H1 (cell line): Measurements from ENCODE around the gene MICU1. TPM values are rescaled to one million over a fixed set of nuclear protein-coding genes. Genes with fewer than 3 reads are reported as not detected.

Experiments
- CTCF ChIA-PET: fragments of 300-600 bp; sonication (Branson Sonifier 250); formaldehyde crosslinking; loops from one replicate; lab custom pipeline; 2021; ENCODE audit not compliant: partially characterized antibody; lab: Charles Lee
- POLR2A ChIA-PET: fragments of 300-600 bp; sonication (Branson Sonifier 250); formaldehyde crosslinking; loops from one replicate; lab custom pipeline; 2021; ENCODE audit warnings: inconsistent platforms; ENCODE audit not compliant: partially characterized antibody; lab: Charles Lee
- DNase-seq, 2 experiments: peaks; one replicate each; pipeline versions ENCODE4 v3.0.0 to v3.0.0-alpha.2; 2010 to 2022; ENCODE audit warnings: low spot score in 2 of 2, low read depth in 1 of 2, mixed read lengths in 1 of 2
- FAIRE-seq: peaks from 2 replicates; lab custom pipeline; 2011; peaks lifted over from hg19 to GRCh38; lab: Jason Lieb, UNC
- H2AFZ ChIP-seq: 2 replicates; pipeline ENCODE4 v1.8.1; 2012; ENCODE audit warnings: low read length, inconsistent platforms
- H2AK5ac ChIP-seq: 2 replicates; pipeline ENCODE4 v1.6.1; 2013; ENCODE audit warnings: low read depth, low read length
- H2BK120ac ChIP-seq: replicated peaks from 2 replicates; pipeline ENCODE3; 2013; ENCODE audit warnings: low read depth, low read length, inconsistent platforms
- H2BK12ac ChIP-seq: 2 replicates; pipeline ENCODE4 v1.6.1; 2013; ENCODE audit warnings: low read depth, low read length
- H2BK15ac ChIP-seq: 2 replicates; pipeline ENCODE4 v1.6.1; 2013; ENCODE audit warnings: low read length
- H2BK20ac ChIP-seq: 2 replicates; pipeline ENCODE4 v1.6.1; 2013; ENCODE audit warnings: low read length
- H2BK5ac ChIP-seq: 2 replicates; pipeline ENCODE4 v1.6.1; 2013; ENCODE audit warnings: low read depth, low read length
- H3K14ac ChIP-seq: 2 replicates; pipeline ENCODE4 v1.6.1; 2013; ENCODE audit warnings: inconsistent platforms; ENCODE audit not compliant: insufficient read length
- H3K18ac ChIP-seq: 2 replicates; pipeline ENCODE4 v1.6.1; 2013; ENCODE audit warnings: low read length; ENCODE audit errors: extremely low read depth
- H3K23ac ChIP-seq: 2 replicates; pipeline ENCODE4 v1.6.1; 2013; ENCODE audit warnings: inconsistent platforms; ENCODE audit not compliant: insufficient read length
- H3K23me2 ChIP-seq: 2 replicates; pipeline ENCODE4 v1.6.1; 2013; ENCODE audit warnings: low read depth, low read length
- H3K27ac ChIP-seq: 2 replicates; pipeline ENCODE4 v1.6.1; 2011; ENCODE audit warnings: low read depth, low read length, inconsistent platforms
- H3K27me3 ChIP-seq, 4 experiments: replicated peaks in 1 of 4; 1 replicate in 1 of 4; 2 replicates in 3 of 4; pipeline versions ENCODE4 v1.6.1 to v1.8.1; 2011 to 2013; ENCODE audit warnings: low read length in 3 of 4, mild to moderate bottlenecking in 3 of 4, inconsistent platforms in 2 of 4, mixed read lengths in 2 of 4, moderate library complexity in 1 of 4; ENCODE audit not compliant: control insufficient read depth in 3 of 4, insufficient read depth in 3 of 4; ENCODE audit errors: extremely low read depth in 1 of 4
- H3K36me3 ChIP-seq, 4 experiments: 2 replicates each; pipeline versions ENCODE4 v1.6.1 to v1.8.1; 2011 to 2013; ENCODE audit warnings: mild to moderate bottlenecking in 4 of 4, low read length in 3 of 4, moderate library complexity in 2 of 4, control low read depth in 1 of 4, inconsistent platforms in 1 of 4; ENCODE audit not compliant: insufficient read depth in 4 of 4, control insufficient read depth in 2 of 4
- H3K4ac ChIP-seq: replicated peaks from 2 replicates; pipeline ENCODE3; 2013; ENCODE audit warnings: low read length, low read depth, mixed read lengths, inconsistent platforms; ENCODE audit not compliant: insufficient read length
- H3K4me1 ChIP-seq, 4 experiments: replicated peaks in 1 of 4; 1 replicate in 1 of 4; 2 replicates in 3 of 4; pipeline versions ENCODE4 v1.6.1 to v1.8.1; 2011 to 2013; ENCODE audit warnings: low read length in 3 of 4, inconsistent platforms in 2 of 4, mixed read lengths in 1 of 4; ENCODE audit not compliant: insufficient read depth in 4 of 4, control insufficient read depth in 3 of 4
- H3K4me2 ChIP-seq, 2 experiments: 2 replicates each; pipeline versions ENCODE4 v1.6.1 to v1.8.1; 2011 to 2013; ENCODE audit warnings: low read depth in 2 of 2, low read length in 2 of 2, control low read depth in 1 of 2, inconsistent platforms in 1 of 2, mild to moderate bottlenecking in 1 of 2; ENCODE audit not compliant: insufficient read depth in 1 of 2
- H3K4me3 ChIP-seq, 4 experiments: fragments of 200-600, 300-600 bp in 1 of 4; sonication (generic), shearing (Covaris generic), sonication (Bioruptor Twin) in 1 of 4; 2 replicates each; pipeline versions ENCODE4 v1.5.1 to v1.8.1; 2011 to 2016; ENCODE audit warnings: low read length in 4 of 4, low read depth in 3 of 4, control low read depth in 2 of 4, inconsistent platforms in 2 of 4, mild to moderate bottlenecking in 2 of 4, mixed read lengths in 1 of 4, moderate library complexity in 1 of 4; ENCODE audit not compliant: insufficient read depth in 2 of 4; ENCODE audit errors: extremely low read depth in 1 of 4
- H3K56ac ChIP-seq: replicated peaks from 2 replicates; pipeline ENCODE3; 2013; ENCODE audit warnings: low read depth, mild to moderate bottlenecking, mixed read lengths, low read length, inconsistent platforms; ENCODE audit not compliant: insufficient read length
- H3K79me1 ChIP-seq: 2 replicates; pipeline ENCODE4 v1.6.1; 2013; ENCODE audit warnings: low read depth, low read length, control low read depth
- H3K79me2 ChIP-seq, 2 experiments: 2 replicates each; pipeline versions ENCODE4 v1.6.1 to v1.8.1; 2012 to 2013; ENCODE audit warnings: low read length in 2 of 2, mild to moderate bottlenecking in 2 of 2, inconsistent platforms in 1 of 2; ENCODE audit not compliant: insufficient read depth in 2 of 2, control insufficient read depth in 1 of 2
- H3K9ac ChIP-seq, 4 experiments: replicated peaks in 1 of 4; 1 replicate in 1 of 4; 2 replicates in 3 of 4; pipeline versions ENCODE4 v1.6.1 to v1.8.1; 2011 to 2013; ENCODE audit warnings: low read depth in 3 of 4, low read length in 3 of 4, control low read depth in 2 of 4, mild to moderate bottlenecking in 2 of 4, moderate library complexity in 2 of 4, inconsistent platforms in 1 of 4; ENCODE audit errors: extremely low read depth in 1 of 4
- H3K9me3 ChIP-seq, 2 experiments: 2 replicates each; pipeline versions ENCODE4 v1.6.1 to v1.8.1; 2012 to 2013; ENCODE audit warnings: mild to moderate bottlenecking in 2 of 2, moderate library complexity in 2 of 2, control low read depth in 1 of 2, inconsistent platforms in 1 of 2, low read depth in 1 of 2, low read length in 1 of 2, mixed read lengths in 1 of 2; ENCODE audit not compliant: insufficient read depth in 2 of 2
- H4K20me1 ChIP-seq, 2 experiments: replicated peaks in 1 of 2; 2 replicates each; pipeline versions ENCODE3 to v1.8.1; 2011 to 2013; ENCODE audit warnings: inconsistent platforms in 2 of 2, low read length in 2 of 2, mild to moderate bottlenecking in 1 of 2; ENCODE audit not compliant: insufficient read depth in 2 of 2, control insufficient read depth in 1 of 2
- H4K5ac ChIP-seq: 2 replicates; pipeline ENCODE4 v1.6.1; 2013; ENCODE audit warnings: low read length, low read depth, mixed read lengths, inconsistent platforms; ENCODE audit not compliant: insufficient read length
- H4K8ac ChIP-seq: 2 replicates; pipeline ENCODE4 v1.8.0; 2013; ENCODE audit warnings: mild to moderate bottlenecking, moderate library complexity, low read length, inconsistent platforms; ENCODE audit not compliant: insufficient read depth; ENCODE audit errors: extremely low read depth
- H4K91ac ChIP-seq: replicated peaks from 2 replicates; pipeline ENCODE3; 2013; ENCODE audit warnings: low read length, mixed read lengths, inconsistent platforms; ENCODE audit not compliant: insufficient read length
- BCL11A ChIP-seq, 2 experiments: IDR thresholded peaks; one replicate each; pipeline ENCODE4 v1.6.1; 2011; ENCODE audit warnings: low read depth in 2 of 2, low read length in 2 of 2, mild to moderate bottlenecking in 2 of 2
- HDAC6 ChIP-seq: IDR thresholded peaks from one replicate; pipeline ENCODE4 v1.7.1; 2012; ENCODE audit warnings: low read depth, mild to moderate bottlenecking, inconsistent platforms, low read length, moderate library complexity
- POLR2A ChIP-seq, 2 experiments: IDR thresholded peaks; 1 replicate in 1 of 2; 2 replicates in 1 of 2; pipeline ENCODE4 v1.6.1; 2011; ENCODE audit warnings: low read depth in 2 of 2, low read length in 2 of 2, mild to moderate bottlenecking in 2 of 2; ENCODE audit errors: control extremely low read depth in 1 of 2
- POLR2AphosphoS5 ChIP-seq: IDR thresholded peaks from 2 replicates; pipeline ENCODE4 v1.6.1; 2011; ENCODE audit warnings: low read depth, low read length
- POU5F1 ChIP-seq: IDR thresholded peaks from 2 replicates; pipeline ENCODE4 v1.6.1; 2011; ENCODE audit warnings: low read depth, mild to moderate bottlenecking, low read length, moderate library complexity
- SP2 ChIP-seq: IDR thresholded peaks from 2 replicates; pipeline ENCODE4 v1.6.1; 2012; ENCODE audit warnings: mild to moderate bottlenecking, low read length, inconsistent platforms
- WGBS, 2 experiments: shearing (Covaris generic) in 1 of 2; methylation state at CpG; one replicate each; pipeline versions ENCODE4 v1.1.6 to v1.1.7; 2013 to 2015; ENCODE audit warnings: low lambda C conversion rate in 2 of 2, mixed read lengths in 2 of 2, inconsistent platforms in 1 of 2, low coverage in 1 of 2, missing lambda C conversion rate in 1 of 2; ENCODE audit not compliant: insufficient replicate concordance in 2 of 2, insufficient coverage in 1 of 2, insufficient read length in 1 of 2; ENCODE audit errors: extremely low coverage in 1 of 2, missing lambda C conversion rate in 1 of 2; 5-methylcytosine and 5-hydroxymethylcytosine counted together
- polyA plus RNA-seq, 7 experiments: library from polyadenylated mRNA; depleted of rRNA in 3 of 7; stranded (reverse) in 5 of 7; unstranded in 2 of 7; fragments of >200 nt in 5 of 7; fragments of 200-250 nt in 2 of 7; gene quantifications; 1 replicate in 5 of 7; 2 replicates in 1 of 7; 4 replicates in 1 of 7; pipeline versions ENCODE4 v1.2.1 to v1.2.3, GENCODE V29; 2011 to 2013; ENCODE audit warnings: missing spikeins in 2 of 7, mixed read lengths in 2 of 7
- total RNA-seq: library from RNA; stranded (reverse); fragmentation: NEBNext Ultra II Directional; extraction: Animal tissue kit (Norgen Biotek cat#: 25700); gene quantifications from 2 replicates; pipeline ENCODE4 v1.2.1, GENCODE V29; 2021

The MICU1 gene
- total and polyA plus RNA-seq, 2 of the 8 experiments (the other 6 are each of a cell fraction or from before 2014, with no cell fraction given): 18.0 to 36.7 TPM

GRCh38 chr10:72508033-72508432, 117.8 kb downstream of the MICU1 start:
- no peak overlapping the region for H4K8ac ChIP-seq
- H3K23ac ChIP-seq: no peak overlapping the region
- H2BK120ac ChIP-seq: no peak overlapping the region
- no peak overlapping the region for H3K18ac ChIP-seq
- no peak overlapping the region for H3K14ac ChIP-seq
- no peaks in the 10 kb centered on the region for H4K20me1 ChIP-seq
- no peak overlapping the region for H3K9ac ChIP-seq
- H2BK5ac ChIP-seq: no peak overlapping the region
- no peak overlapping the region for H3K27ac ChIP-seq
- no peaks in the 10 kb centered on the region; a peak in 1 of 8 replicates for H3K36me3 ChIP-seq
- no peak overlapping the region for H2AFZ ChIP-seq
- H3K4me1 ChIP-seq: no peaks in the 10 kb centered on the region
- no peak overlapping the region for H3K4me3 ChIP-seq
- no peak overlapping the region for H2BK15ac ChIP-seq
- H3K79me2 ChIP-seq: no peaks in the 10 kb centered on the region
- no peak for FAIRE-seq
- no peak overlapping the region for H2BK20ac ChIP-seq
- H3K27me3 ChIP-seq: no peaks in the 10 kb centered on the region
- CTCF ChIA-PET: interaction anchor here (0.6 to 1.1 kb wide), 2 partner anchors 14 to 326 kb away, joined by 3 read pairs; no protein-coding TSS in a partner anchor
- no peak for DNase-seq
- H3K56ac ChIP-seq: no peak overlapping the region
- no peak overlapping the region for H3K4ac ChIP-seq
- POLR2A ChIA-PET: no interaction called here
- TF ChIP-seq SP2 (no peak), HDAC6 (no peak), POU5F1 (no peak), POLR2A (IDR thresholded peaks at IDR 0.05; ENCODE audit: control extremely low read depth in 1 of 2, low read depth in 2 of 2, low read length in 2 of 2) (no peak), BCL11A (IDR thresholded peaks at IDR 0.05; ENCODE audit: low read depth in 2 of 2, low read length in 2 of 2) (no peak), POLR2AphosphoS5 (no peak)
- no peak overlapping the region for H3K4me2 ChIP-seq
- 0 out of 4 replicates have a peak, but pooled peaks cover 0 to 4% of the 10 kb centered on the region in 2 experiments for H3K9me3 ChIP-seq
- H4K91ac ChIP-seq: no peak overlapping the region
- H2AK5ac ChIP-seq: no peak overlapping the region
- no peak overlapping the region for H2BK12ac ChIP-seq
- no peaks in the 10 kb centered on the region; the same call in 1 of the 2 replicates for H3K23me2 ChIP-seq
- H4K5ac ChIP-seq: no peak overlapping the region
- no peaks in the 10 kb centered on the region for H3K79me1 ChIP-seq
- WGBS, 2 experiments: 84% methylated on average over 2 of the region's 2 CpGs; no CpG with 5 or more reads in 1 of the 2 experiments
